ENCODE data around the gene TAF3.

The TAF3 gene

GRCh38 chr10:8041992-8042720 lies 223.9 kb downstream of the TAF3 start:
- DNase-seq: peak in 1 of 10 donors; percentile 39
- intact Hi-C loops (cut with DNase I): no loop called here

GRCh38 chr10:8042721-8043568 lies 224.6 kb downstream of the TAF3 start:
- DNase-seq: peak in 1 of 10 donors; percentile 22
- intact Hi-C loops (cut with DNase I): no loop called here

- intact Hi-C loops (cut with DNase I): no loop called here
- peak in 2 of 10 donors; percentile 40 to 63 for DNase-seq
Observed at GRCh38 chr10:8043569-8044306, 225.4 kb downstream of the TAF3 start.

GRCh38 chr10:8044331-8044907 lies 226.1 kb downstream of the TAF3 start:
- no peak for DNase-seq
- intact Hi-C loops (cut with DNase I): no loop called here

- peak in 2 of 10 donors; percentile 20 to 68 for DNase-seq
- intact Hi-C loops (cut with DNase I): no loop called here
Observed at GRCh38 chr10:8044908-8045725, 226.8 kb downstream of the TAF3 start.

GRCh38 chr10:8045726-8046494 lies 227.6 kb downstream of the TAF3 start:
- intact Hi-C loops (cut with DNase I): no loop called here

GRCh38 chr10:8047452-8048280 lies 229.4 kb downstream of the TAF3 start:
- intact Hi-C loops (cut with DNase I): no loop called here
- DNase-seq: peak in 2 of 10 donors; percentile 30 to 67

More at GRCh38 chr10:8045726-8046494, 227.6 kb downstream of the TAF3 start:
- DNase-seq: peak in 2 of 10 donors; percentile 38 to 42

GRCh38 chr10:8048281-8049008 lies 230.1 kb downstream of the TAF3 start:
- intact Hi-C loops (cut with DNase I): no loop called here
- DNase-seq: peak in 2 of 10 donors; percentile 45 to 74

GRCh38 chr10:8049045-8049864 lies 230.9 kb downstream of the TAF3 start:
- DNase-seq: peak in 2 of 10 donors; percentile 59
- intact Hi-C loops (cut with DNase I): no loop called here

GRCh38 chr10:8049865-8050555 lies 231.7 kb downstream of the TAF3 start:
- intact Hi-C loops (cut with DNase I): no loop called here
- peak in 2 of 10 donors; percentile 10 to 73 for DNase-seq

- intact Hi-C loops (cut with DNase I): no loop called here
Observed at GRCh38 chr10:8050556-8051108, 232.3 kb downstream of the TAF3 start.

GRCh38 chr10:8051109-8051821 lies 233.0 kb downstream of the TAF3 start:
- DNase-seq: peak in 1 of 10 donors; percentile 47
- intact Hi-C loops (cut with DNase I): no loop called here

More at GRCh38 chr10:8050556-8051108, 232.3 kb downstream of the TAF3 start:
- peak in 2 of 10 donors; percentile 64 to 71 for DNase-seq

GRCh38 chr10:8051851-8052257 lies 233.5 kb downstream of the TAF3 start:
- peak in 1 of 10 donors; percentile 63 for DNase-seq
- intact Hi-C loops (cut with DNase I): no loop called here

GRCh38 chr10:8052341-8052955 lies 234.1 kb downstream of the TAF3 start:
- intact Hi-C loops (cut with DNase I): no loop called here
- peak in 1 of 10 donors; percentile 53 for DNase-seq

All from posterior cingulate gyrus (tissue), 11 donors.